ENCODE data around the gene SLC10A4.
A peak's percentile ranks its signal among the peaks of the same experiment; 100 is the strongest.
"Not testable (repeated sequence)": the region's sequence is repeated elsewhere in the genome, so short reads cannot be mapped to it uniquely, and the experiment has no call there.

Gene SLC10A4

GRCh38 chr4:48483006-48483776 is at the start of gene SLC10A4:
SLC10A4 (plus strand) TSS chr4:48483343; CDS start chr4:48483562, 219 bp downstream.
- Histone ChIP-seq H3K27ac (peak within 1 kb of the TSS in 1 of 21 experiments; percentile 3), H3K4me3 (peak within 1 kb of the TSS in 6 of 7 experiments; percentile 3 to 31 (median 24))

DNA sequence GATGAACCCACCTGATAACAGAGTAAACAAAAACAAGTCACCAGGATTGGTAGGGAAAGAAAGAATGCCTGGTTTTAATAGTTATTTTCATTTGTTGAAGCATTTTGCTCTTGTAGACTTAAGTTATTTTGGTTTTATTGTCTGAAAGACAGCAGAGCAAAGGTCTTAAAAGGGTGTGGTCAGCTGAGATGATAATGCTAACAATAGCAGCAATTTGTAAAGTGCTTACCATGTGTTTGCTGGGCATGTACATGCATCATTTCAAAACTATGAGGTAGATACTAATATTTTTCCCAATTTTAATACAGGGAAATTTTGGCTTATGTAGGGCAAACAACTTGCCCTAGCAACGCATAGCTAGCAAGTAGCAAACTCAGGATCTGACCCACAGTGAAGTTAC is 46.8 kb upstream of the SLC10A4 start:
- H3K27ac ChIP-seq, result no peak overlapping the region
- no peak overlapping the region for H3K4me3 ChIP-seq

DNA sequence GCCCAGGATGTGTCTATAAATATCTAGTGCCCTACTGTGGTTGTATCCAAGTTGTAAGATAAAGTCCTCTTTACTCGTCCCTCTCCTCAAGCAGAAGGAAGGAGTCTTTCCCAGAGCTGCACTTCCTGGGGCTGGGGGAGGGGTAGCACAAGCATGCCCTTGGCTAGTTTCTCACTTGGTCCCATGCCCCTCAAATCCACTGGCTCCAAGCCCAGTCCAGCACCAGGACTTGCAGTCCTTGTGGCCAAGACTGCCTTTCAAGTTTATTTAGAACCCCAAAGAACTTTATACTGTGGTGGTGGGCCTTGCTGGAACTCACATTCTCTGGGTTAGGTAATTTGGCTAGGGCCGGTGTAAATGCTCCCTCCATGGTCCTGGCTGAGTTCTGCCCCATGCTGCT is 43.2 kb upstream of the SLC10A4 start:
- H3K4me3 ChIP-seq, result no peak overlapping the region
- H3K27ac ChIP-seq, result no peak overlapping the region

- not testable (repeated sequence) for H3K27ac ChIP-seq, H3K4me3 ChIP-seq
Measured at GRCh38 chr4:48440914-48441313, 42.2 kb upstream of the SLC10A4 start.

GRCh38 chr4:48445704-48446103 is 37.4 kb upstream of the SLC10A4 start:
- no peak overlapping the region for H3K4me3 ChIP-seq
- no peak overlapping the region for H3K27ac ChIP-seq

DNA sequence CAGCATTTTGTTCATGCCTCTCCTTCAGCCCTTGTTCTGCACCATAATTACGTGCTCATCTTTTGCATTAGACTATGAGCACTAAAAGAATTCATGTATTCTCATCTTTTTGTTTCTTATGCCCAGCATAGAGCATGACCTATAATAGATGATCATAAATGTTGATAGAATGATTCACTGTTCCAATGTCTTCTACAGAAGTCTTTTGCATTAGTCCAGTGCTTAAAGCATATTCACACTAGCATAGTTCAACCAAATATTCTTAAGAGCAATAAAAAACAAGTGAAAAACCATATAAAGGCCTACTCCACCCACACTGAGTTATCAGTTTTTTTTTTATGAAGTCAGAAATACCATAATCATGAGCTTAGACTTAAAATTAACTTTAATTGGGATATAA is 36.5 kb upstream of the SLC10A4 start:
- Histone ChIP-seq H3K4me3 (no peak overlapping the region), H3K27ac (no peak overlapping the region)

- no peak overlapping the region for H3K27ac ChIP-seq
- no peak overlapping the region for H3K4me3 ChIP-seq
Measured at GRCh38 chr4:48449151-48449550, 34.0 kb upstream of the SLC10A4 start.

- Histone ChIP-seq H3K27ac (no peak overlapping the region), H3K4me3 (no peak overlapping the region)
Measured at GRCh38 chr4:48450740-48451139, 32.4 kb upstream of the SLC10A4 start.

DNA sequence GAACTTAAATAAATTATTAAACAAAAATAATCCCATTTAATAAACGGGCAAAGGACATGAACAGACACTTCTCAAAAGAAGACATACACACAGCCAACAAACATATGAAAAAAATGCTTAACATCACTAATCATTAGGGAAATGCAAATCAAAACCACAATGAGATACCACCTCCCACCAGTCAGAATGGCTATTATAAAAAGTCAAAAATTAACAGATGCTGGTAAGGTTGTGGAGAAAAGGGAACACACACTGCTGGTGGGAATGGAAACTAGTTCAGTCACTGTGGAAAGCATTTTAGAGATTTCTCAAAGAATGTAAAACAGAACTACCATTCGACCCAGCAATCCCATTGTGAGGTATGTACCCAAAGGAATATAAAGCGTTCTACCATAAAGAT is 31.5 kb upstream of the SLC10A4 start:
- not testable (repeated sequence) for H3K4me3 ChIP-seq, H3K27ac ChIP-seq

GRCh38 chr4:48454591-48454990 is 28.6 kb upstream of the SLC10A4 start:
- no peak overlapping the region for H3K27ac ChIP-seq

DNA sequence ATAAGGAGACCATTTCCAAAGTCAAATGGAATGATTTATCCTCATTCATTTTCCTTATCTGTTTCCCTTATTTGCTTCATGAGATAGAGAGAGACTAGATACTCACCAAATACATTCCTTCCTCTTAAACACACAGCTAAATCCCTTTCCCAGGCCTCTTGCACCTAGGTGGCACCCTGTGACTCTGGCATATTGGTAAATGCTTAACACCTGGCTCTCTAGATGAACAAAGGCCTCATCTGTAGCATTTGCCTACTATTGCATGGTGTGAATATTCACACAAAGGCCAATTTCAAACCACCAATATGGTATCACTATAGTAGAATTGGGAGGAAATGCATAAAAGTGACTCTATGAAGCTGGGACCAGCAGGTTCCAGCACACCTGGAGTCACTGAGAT is 22.1 kb upstream of the SLC10A4 start:
- Histone ChIP-seq H3K27ac (no peak overlapping the region), H3K4me3 (no peak overlapping the region)

More at GRCh38 chr4:48454591-48454990, 28.6 kb upstream of the SLC10A4 start:
- no peak overlapping the region for H3K4me3 ChIP-seq

- H3K27ac ChIP-seq, result no peak overlapping the region
- no peak overlapping the region for H3K4me3 ChIP-seq
Measured at GRCh38 chr4:48462363-48462762, 20.8 kb upstream of the SLC10A4 start.

DNA sequence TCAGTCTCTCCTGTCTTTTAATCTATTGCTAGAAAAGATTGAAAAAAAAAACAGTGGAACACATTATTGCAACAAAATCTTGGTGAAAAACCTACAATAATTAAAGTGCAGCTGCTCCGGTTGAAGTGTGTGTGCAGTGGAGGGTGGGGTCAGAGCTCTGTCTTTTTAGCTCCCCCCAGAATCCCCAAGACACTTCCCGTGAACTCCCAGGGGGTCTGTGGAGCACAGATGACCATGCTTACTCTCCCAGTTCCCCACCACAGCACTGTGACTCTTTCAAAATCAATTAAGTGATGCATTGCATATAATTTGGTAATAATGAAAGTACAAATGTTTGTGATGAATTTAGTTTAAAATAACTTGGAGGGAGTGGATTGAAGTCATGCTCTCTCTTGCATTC is 15.7 kb upstream of the SLC10A4 start:
- H3K27ac ChIP-seq, result no peak overlapping the region
- no peak overlapping the region for H3K4me3 ChIP-seq

DNA sequence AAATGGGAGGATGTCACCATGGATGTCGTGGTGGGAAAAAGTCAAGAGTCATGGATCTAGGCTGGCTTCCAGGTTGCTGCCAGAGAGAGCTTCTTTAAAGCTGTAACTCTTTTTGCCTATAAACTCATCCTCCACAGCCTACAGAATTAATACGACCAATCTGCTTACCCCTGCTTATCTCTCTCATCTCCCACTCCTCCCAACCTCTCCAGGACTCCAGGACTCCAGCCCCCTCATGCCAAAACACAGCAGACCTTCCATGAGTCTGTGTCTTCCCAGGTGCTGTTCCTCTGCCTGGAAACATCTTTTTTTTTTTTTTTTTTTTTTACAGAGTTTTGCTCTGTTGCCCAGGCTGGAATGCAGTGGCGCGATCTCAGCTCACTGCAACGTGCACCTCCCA is 15.3 kb upstream of the SLC10A4 start:
- H3K4me3 ChIP-seq, result no peak overlapping the region
- H3K27ac ChIP-seq, result no peak overlapping the region

DNA sequence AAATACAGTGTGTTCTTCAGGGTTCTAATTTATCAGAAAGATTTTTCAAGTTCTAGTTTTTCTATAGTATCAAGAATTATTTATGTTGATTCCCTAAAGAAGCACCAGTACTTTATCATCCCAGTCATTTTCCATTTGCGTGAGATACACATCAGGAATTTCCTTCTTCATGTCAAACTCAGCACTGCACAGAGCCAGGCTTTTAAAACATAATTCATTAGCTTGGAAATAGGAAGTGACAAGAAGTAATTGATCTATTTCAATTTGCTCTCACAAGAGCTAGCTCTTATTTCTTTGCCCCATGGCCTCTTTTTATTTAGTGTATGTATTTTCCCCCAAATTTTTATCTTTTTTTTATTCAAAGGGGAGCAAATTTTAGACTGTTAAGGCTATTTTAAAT is 13.0 kb upstream of the SLC10A4 start:
- no peak overlapping the region for H3K27ac ChIP-seq
- H3K4me3 ChIP-seq, result no peak overlapping the region

- Histone ChIP-seq H3K4me3 (no peak overlapping the region), H3K27ac (no peak overlapping the region)
Measured at GRCh38 chr4:48470570-48470969, 12.6 kb upstream of the SLC10A4 start.

- Histone ChIP-seq H3K27ac (no peak overlapping the region), H3K4me3 (no peak overlapping the region)
Measured at GRCh38 chr4:48472794-48473193, 10.3 kb upstream of the SLC10A4 start.

GRCh38 chr4:48475770-48476169 is 7.4 kb upstream of the SLC10A4 start:
- Histone ChIP-seq H3K4me3 (no peak overlapping the region), H3K27ac (no peak overlapping the region)

GRCh38 chr4:48478273-48478672 is 4.9 kb upstream of the SLC10A4 start:
- no peak overlapping the region for H3K27ac ChIP-seq
- H3K4me3 ChIP-seq, result no peak overlapping the region

GRCh38 chr4:48481581-48481980 is 1.6 kb upstream of the SLC10A4 start:
- Histone ChIP-seq H3K4me3 (no peak overlapping the region), H3K27ac (no peak overlapping the region)

DNA sequence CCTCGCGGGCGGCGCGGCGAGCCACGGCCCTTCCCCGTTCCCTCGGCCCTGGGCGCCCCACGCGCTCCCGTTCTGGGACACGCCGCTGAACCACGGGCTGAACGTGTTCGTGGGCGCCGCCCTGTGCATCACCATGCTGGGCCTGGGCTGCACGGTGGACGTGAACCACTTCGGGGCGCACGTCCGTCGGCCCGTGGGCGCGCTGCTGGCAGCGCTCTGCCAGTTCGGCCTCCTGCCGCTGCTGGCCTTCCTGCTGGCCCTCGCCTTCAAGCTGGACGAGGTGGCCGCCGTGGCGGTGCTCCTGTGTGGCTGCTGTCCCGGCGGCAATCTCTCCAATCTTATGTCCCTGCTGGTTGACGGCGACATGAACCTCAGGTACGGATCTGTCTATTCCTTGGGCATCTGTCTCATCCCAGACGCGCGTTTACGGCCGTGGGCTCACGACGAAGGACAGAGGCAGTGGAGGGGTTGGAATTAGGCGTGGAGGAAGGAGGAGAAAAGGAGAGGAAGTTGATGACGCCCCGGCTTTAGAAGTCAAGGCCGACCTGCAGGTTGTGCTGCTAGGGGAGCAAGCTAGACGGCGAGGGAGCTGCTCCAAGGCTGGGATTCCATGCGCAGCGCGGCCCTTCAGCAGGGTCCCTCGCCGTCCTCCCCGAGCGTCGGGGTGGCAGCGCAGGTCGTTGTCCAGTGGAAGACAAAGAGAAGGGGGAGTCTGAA is 792 bp downstream of the SLC10A4 start:
- Histone ChIP-seq H3K4me3 (peak overlapping the region in 5 of 7 experiments; percentile 14 to 31 (median 25)), H3K27ac (no peak overlapping the region)

Data from skin epidermis (tissue), 12 donors.